HL-60/S4 (cell line): ENCODE results near the gene SERP2.
"Not testable (repeated sequence)": the region's sequence is repeated elsewhere in the genome, so short reads cannot be mapped to it uniquely, and the experiment has no call there.

Experiments
- in situ Hi-C: fragments of 300-500 bp; cut with MboI; formaldehyde crosslinking; loops from 2 replicates; pipeline ENCODE4 v1.14.3; 2022; ENCODE audit warnings: low sequenced_read_pairs

Gene SERP2

GRCh38 chr13:44373601-44374347 lies at the start of gene SERP2:
TSS of gene SERP2 (plus strand) at chr13:44373824. CDS start at chr13:44374026, 202 bp downstream.
- in situ Hi-C loops = no loop called here

GRCh38 chr13:44326961-44327360 lies 46.7 kb upstream of the SERP2 start:
- in situ Hi-C loops = no loop called here

DNA sequence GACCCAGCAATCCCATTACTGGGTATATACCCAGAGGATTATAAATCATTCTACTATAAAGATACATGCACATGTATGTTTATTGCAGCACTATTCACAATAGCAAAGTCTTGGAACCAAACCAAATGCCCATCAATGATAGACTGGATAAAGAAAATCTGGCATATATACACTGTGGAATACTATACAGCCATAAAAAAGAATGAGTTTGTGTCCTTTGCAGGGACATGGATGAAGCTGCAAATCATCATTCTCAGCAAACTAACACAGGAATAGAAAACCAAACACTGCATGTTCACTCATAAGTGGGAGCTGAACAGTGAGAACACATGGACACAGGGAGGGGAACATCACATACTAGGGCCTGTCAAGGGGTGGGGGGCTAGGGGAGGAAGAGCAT lies 44.6 kb upstream of the SERP2 start:
- in situ Hi-C loops = not testable (repeated sequence)

- in situ Hi-C loops = no loop called here
Observed at GRCh38 chr13:44329909-44330545, 43.6 kb upstream of the SERP2 start.

GRCh38 chr13:44331446-44331845 lies 42.2 kb upstream of the SERP2 start:
- in situ Hi-C loops = no loop called here

DNA sequence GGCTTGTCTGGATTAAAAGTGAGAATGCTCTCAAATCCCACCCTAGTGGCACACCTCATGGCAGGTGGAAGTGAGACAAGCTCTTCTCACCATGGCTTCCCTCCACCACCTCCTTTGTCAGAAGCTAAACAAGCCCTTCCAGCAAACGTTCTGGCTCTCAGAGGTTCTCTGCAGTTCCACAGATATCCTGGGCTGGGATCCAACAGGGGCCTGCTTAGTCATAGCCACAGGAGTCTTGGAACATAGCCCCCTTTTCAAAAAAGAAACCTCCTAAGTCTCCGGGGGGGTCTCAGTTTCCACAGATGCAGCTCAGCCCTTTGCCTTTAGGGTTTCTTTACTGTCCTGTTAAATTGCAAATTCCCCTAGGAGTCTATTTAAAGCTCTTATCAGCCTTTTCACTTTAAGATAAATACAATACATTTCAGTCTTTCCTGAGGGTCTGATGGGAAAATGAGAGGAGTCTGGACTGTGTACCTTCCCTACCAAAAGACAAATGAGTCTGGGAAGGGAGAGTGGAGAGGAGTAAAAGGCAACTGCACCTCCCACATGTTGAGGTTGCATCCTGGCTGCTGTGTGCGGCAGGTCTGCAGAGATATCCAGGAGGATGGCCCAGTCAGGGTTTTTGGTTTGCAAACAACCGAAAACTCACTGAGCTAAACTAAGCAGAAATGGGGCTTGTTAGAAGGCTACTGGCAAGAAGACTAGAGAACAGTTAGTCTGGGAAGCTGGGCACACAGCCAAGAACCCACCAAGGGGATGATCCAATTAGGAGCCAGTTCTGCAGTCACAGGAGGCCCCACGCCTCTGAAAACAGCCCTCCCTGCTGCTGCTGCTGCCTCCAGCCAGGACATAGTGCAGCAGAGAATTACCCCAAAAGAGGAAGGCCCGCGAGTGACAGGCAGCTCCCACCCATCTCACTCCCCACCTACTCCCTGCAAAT lies 41.4 kb upstream of the SERP2 start:
- in situ Hi-C loops = no loop called here

- in situ Hi-C loops = no loop called here
Observed at GRCh38 chr13:44333950-44334655, 39.5 kb upstream of the SERP2 start.

DNA sequence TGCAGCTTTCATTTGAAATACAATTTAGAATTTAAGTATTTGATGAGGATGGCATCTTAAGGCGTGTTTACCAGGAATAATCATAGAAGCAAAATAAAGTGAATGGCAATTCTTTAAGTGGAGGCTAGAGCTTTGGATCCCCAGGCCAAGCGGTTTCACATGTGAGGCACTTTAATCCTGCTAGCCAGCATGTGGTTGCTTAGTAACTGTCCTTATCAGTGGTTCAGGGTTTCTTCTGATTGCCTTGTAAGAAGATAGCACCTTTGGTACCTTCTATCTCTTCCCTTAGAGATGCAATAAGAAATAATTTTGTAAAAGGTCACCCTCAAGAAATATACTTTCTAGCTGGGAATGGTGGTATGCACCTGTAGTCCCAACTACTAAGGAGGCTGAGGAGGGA lies 38.9 kb upstream of the SERP2 start:
- in situ Hi-C loops = no loop called here

DNA sequence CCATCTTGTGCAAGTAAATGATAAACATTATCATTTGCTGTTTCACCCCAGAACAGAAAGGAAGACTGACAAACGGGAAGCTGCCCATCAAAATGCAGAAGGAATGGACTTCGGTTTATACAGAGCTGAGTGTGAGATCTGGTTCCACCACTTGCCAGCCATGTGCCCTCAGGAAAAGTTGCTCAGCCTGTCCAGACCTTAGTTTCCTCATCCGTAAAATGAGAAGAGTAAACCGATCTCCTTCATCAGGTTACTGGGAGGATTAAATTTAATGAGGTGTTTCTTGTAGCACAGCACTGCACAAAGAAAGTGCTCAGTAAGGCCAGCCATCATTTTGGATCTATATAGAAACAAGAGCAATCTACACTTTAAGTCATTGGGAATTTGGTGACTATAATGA lies 36.7 kb upstream of the SERP2 start:
- in situ Hi-C loops = no loop called here

DNA sequence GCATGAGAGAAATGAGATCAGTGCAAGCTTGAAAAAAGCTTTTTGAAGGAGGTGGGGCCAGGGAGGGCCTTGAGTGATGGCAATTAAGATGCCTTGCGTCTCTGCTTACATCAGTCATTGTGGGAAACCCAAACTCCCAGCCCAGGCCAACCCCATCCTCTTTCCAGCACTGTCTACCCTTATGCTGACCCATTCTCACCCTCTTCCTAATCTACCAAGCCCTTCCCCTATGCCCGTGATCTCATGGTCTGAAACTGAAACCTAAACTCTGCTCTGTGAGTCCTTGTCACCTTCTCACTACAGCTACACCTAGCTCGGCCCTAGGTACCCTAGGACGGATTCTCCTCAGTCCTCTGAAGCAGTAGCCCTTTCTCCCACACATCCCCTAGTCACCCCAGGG lies 36.0 kb upstream of the SERP2 start:
- in situ Hi-C loops = no loop called here

DNA sequence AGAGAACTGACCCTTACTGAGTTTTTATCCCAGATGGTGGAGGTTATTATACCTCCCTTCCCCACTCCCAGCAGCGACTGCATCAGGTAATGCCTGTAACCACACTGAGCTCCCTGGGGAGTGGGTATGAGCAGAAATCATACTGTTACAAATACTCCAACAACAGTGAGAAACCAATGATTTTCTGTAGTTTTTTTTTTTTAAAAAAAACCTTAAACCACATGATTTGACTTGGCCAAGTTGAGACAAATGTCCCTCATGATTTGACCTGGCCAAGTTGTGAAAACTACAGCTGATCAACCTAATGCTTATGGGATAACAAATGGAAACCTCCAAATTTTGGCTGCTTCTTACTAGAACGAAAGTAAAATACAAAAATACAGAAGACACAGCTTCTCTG lies 33.1 kb upstream of the SERP2 start:
- in situ Hi-C loops = no loop called here

DNA sequence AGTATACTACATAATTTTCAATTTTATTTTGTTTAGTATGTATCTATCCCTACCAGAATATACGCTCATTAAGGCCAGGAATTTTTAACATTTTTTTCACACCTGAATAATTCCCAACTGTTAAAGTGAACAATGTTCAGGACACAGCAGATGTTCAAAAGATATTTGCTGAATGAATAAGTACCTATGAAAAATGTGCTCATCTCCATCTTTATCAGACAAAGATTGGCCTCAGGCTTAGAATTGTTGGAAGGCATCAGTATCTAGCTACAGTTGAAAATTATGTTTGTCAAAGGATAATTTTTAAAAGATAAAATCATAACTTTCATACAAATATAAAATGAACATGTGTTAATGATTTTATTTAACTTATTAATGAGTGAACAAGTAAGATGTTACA lies 30.9 kb upstream of the SERP2 start:
- in situ Hi-C loops = no loop called here

DNA sequence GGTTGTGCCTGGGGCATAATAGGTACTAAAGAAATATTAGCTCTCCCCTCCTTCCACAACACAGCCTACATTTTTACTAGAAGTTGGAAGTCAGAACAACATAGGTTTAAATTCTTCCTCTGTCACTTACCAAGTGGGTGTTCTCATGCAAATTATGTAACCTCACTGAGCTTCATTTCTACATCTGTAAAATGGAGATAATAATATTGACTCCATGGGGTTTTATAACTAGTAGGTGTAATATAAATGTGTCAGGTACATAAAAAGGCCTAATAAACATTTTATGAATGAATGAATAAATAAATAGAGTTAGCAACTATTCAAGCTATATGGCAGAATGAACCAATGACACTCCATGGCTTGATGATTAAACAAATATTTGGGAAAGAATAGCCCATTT lies 27.1 kb upstream of the SERP2 start:
- in situ Hi-C loops = no loop called here

- in situ Hi-C loops = no loop called here
Observed at GRCh38 chr13:44347301-44347700, 26.3 kb upstream of the SERP2 start.

DNA sequence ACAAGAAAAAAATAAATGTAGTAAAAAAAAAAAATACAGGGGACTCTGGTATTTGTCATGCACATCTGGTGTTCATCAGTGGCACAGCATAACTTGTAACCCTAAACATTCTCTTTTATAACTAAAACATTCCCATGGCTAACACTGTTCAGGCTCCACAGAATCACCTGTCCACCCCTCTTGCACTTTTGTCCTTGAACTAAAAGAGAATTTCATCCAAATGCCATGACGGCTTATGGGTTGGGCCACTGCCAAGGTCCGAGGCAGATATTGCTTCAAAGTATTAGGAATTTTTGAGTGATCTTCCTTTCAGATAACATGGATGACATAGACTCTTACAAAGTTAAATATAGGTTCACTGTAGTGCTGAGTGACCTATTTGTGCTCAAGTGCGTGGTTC lies 25.7 kb upstream of the SERP2 start:
- in situ Hi-C loops = no loop called here

- in situ Hi-C loops = no loop called here
Observed at GRCh38 chr13:44350775-44351504, 22.7 kb upstream of the SERP2 start.

GRCh38 chr13:44351505-44351854 lies 22.1 kb upstream of the SERP2 start:
- in situ Hi-C loops = no loop called here

GRCh38 chr13:44352202-44352601 lies 21.4 kb upstream of the SERP2 start:
- in situ Hi-C loops = no loop called here

DNA sequence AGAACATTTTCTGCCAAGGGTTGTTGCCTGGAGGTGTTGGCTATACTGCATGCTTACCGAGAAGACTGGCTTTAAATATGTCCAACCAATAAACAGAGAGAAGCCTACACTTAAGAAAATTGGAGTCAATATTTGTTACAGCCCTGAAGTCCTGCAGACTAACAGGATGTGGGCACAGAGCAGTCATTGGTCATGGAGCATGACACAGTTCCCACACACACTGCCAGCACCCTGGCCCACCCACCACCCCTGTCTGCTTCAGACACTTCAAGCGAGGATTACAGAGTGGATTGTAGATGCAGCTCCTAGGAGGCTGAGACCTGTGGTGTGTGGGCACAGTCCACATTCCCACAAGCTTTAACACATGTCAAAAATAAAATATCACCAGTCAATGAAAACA lies 21.0 kb upstream of the SERP2 start:
- in situ Hi-C loops = no loop called here

- in situ Hi-C loops = no loop called here
Observed at GRCh38 chr13:44354331-44354730, 19.3 kb upstream of the SERP2 start.
